ENCODE measurements around the gene COL5A1. TPM values are rescaled to one million over a fixed set of nuclear protein-coding genes. Genes with fewer than 3 reads are reported as not detected.

COL5A1 gene
- total and polyA plus RNA-seq, 3 experiments from 2014 or later, result 0.02 to 0.43 (median 0.13) TPM

DNA sequence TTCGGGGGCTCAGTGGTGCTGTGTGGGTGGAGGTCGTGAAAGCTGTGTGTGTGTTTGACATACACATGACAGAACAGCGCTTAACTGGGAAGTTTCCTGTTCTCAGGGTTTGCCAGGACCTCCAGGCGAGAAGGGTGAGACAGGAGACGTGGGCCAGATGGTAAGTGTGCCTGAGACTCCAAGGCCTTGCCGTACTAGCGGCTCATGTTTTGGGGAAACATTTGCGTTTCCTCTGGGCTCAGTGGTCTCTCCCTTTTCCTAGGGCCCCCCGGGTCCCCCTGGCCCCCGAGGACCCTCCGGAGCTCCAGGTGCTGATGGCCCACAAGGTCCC, 170.7 kb downstream of the COL5A1 start:
- Mint-ChIP-seq H3K4me1 (no peaks in the 10 kb centered on the region), H3K27ac (no peak overlapping the region), H3K9me3 (no peaks in the 10 kb centered on the region), H3K4me3 (no peak overlapping the region), H3K36me3 (no peaks in the 10 kb centered on the region), H3K27me3 (peaks cover 0 to 3% of the 10 kb centered on the region in 2 donors)
- H3K4me1 ChIP-seq (ENCODE audit: insufficient read depth, low read length), result no peaks in the 10 kb centered on the region
- H3K4me3 ChIP-seq (ENCODE audit: low read length), result no peak overlapping the region
- no peaks in the 10 kb centered on the region for H3K27me3 ChIP-seq (ENCODE audit: insufficient read depth, low read length, poor library complexity, severe bottlenecking)
- no peak for DNase-seq
- H3K36me3 ChIP-seq (ENCODE audit: insufficient read depth, low read length), result no peaks in the 10 kb centered on the region
- H3K27ac ChIP-seq (ENCODE audit: low read depth, low read length), result no peak overlapping the region
- H3K9me3 ChIP-seq (ENCODE audit: low read length), result no peaks in the 10 kb centered on the region
- CTCF ChIA-PET, result no interaction called here
- POLR2A ChIA-PET, result no interaction called here

DNA sequence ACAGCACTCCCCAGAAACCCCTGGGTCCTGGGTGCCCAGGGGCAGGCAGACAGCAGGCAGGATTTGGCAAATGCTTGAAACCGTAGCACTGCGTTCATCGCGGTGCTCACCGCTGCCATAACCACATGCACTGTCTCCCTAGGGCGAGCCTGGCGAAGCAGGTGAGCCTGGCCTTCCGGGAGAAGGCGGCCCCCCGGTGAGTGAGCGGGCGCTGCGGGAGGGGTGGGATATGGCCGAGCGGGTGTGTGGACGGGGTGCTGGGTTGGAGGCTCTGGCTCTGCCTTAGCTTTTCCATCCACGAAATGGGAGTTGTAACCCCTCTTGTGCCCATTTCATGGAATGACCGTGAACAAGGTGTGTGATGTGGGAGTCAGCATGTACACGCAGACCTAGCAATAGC, 172.2 kb downstream of the COL5A1 start:
- DNase-seq, result no peak
- no peaks in the 10 kb centered on the region for H3K9me3 ChIP-seq (ENCODE audit: low read length)
- no peak overlapping the region for H3K27ac ChIP-seq (ENCODE audit: low read depth, low read length)
- ChIA-PET CTCF (no interaction called here), POLR2A (no interaction called here)
- no peak overlapping the region for H3K27ac Mint-ChIP-seq
- H3K36me3 ChIP-seq (ENCODE audit: insufficient read depth, low read length), result no peaks in the 10 kb centered on the region
- no peaks in the 10 kb centered on the region for H3K4me1 Mint-ChIP-seq
- no peaks in the 10 kb centered on the region for H3K4me1 ChIP-seq (ENCODE audit: insufficient read depth, low read length)
- no peaks in the 10 kb centered on the region for H3K9me3 Mint-ChIP-seq
- no peaks in the 10 kb centered on the region for H3K36me3 Mint-ChIP-seq
- no peaks in the 10 kb centered on the region for H3K27me3 ChIP-seq (ENCODE audit: insufficient read depth, low read length, poor library complexity, severe bottlenecking)
- H3K4me3 Mint-ChIP-seq, result no peak overlapping the region
- peaks cover 0 to 2% of the 10 kb centered on the region in 2 donors for H3K27me3 Mint-ChIP-seq
- no peak overlapping the region for H3K4me3 ChIP-seq (ENCODE audit: low read length)

DNA sequence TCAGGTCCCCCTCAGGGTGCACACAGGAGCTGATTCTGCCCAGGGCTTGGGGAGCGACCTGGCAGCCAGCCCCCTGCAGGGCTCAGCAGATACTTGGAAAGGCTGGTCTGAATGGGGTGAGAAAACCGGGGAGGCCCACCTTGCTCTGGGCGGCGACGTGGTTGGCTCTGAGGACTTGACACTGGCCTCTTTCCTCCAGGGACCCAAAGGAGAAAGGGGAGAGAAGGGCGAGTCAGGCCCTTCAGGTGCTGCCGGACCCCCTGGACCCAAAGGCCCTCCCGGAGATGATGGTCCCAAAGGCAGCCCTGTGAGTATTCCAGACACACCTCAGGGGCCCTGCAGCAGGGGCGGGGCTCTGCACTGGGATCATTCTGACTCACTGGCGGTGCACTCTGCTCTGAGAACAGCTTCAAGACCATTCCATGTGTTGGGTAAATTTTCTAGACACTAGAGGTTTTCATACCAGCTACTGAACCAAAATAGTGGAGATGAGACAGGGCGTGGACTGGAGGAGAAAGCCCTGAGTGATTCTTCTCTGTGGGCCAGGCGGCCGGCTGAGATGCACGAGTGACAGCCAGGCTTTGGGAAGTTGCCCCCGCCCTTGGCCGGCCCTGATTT, 173.1 kb downstream of the COL5A1 start:
- H3K4me3 ChIP-seq (ENCODE audit: low read length), result no peak overlapping the region
- H3K9me3 ChIP-seq (ENCODE audit: low read length), result no peaks in the 10 kb centered on the region
- no peaks in the 10 kb centered on the region for H3K36me3 Mint-ChIP-seq
- H3K36me3 ChIP-seq (ENCODE audit: insufficient read depth, low read length), result no peaks in the 10 kb centered on the region
- no peak for DNase-seq
- H3K9me3 Mint-ChIP-seq, result no peaks in the 10 kb centered on the region
- ChIA-PET CTCF (no interaction called here), POLR2A (no interaction called here)
- H3K27me3 Mint-ChIP-seq, result peaks cover 0 to 2% of the 10 kb centered on the region in 2 donors
- H3K27ac ChIP-seq (ENCODE audit: low read depth, low read length), result no peak overlapping the region
- no peaks in the 10 kb centered on the region for H3K4me1 Mint-ChIP-seq
- no peak overlapping the region for H3K27ac Mint-ChIP-seq
- H3K27me3 ChIP-seq (ENCODE audit: insufficient read depth, low read length, poor library complexity, severe bottlenecking), result no peaks in the 10 kb centered on the region
- H3K4me3 Mint-ChIP-seq, result no peak overlapping the region
- H3K4me1 ChIP-seq (ENCODE audit: insufficient read depth, low read length), result no peaks in the 10 kb centered on the region

DNA sequence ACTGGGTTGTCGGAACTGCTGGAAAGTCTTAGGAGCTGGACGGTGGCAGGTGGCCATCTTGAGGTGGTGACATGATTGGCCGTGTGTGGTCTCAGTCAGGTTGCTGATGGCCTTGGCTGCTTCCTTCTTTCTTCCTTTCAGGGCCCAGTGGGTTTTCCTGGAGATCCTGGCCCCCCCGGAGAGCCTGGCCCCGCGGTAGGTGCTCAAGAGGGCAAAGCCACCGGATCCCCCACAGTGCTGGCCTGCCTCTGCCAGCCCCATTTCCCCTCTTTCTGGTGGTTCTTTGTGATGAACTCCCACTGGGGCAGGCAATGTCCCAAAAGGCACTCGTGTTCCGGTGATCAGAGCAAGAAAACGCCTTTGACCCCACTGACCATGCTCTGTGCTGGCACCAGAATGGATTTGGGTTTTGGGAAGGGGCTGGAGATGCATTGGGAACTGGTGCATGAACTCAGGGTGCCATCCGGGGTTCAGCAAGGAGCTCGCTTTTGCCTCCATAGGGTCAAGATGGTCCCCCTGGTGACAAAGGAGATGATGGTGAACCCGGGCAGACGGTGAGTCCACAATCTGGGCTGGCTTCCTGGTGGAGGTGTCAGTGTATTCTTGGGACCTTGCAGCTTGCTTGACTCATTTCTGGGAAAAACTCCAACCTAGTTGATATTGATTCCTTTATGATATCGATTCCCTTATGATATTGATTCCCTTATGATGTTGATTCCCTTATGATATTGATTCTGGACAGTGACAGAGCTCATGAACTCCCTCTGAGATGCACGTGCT, 174.0 kb downstream of the COL5A1 start:
- no peak overlapping the region for H3K4me3 ChIP-seq (ENCODE audit: low read length)
- no peak overlapping the region for H3K27ac Mint-ChIP-seq
- no peak overlapping the region for H3K27ac ChIP-seq (ENCODE audit: low read depth, low read length)
- no peaks in the 10 kb centered on the region for H3K4me1 ChIP-seq (ENCODE audit: insufficient read depth, low read length)
- POLR2A ChIA-PET, result no interaction called here
- no peaks in the 10 kb centered on the region for H3K4me1 Mint-ChIP-seq
- no peaks in the 10 kb centered on the region for H3K36me3 ChIP-seq (ENCODE audit: insufficient read depth, low read length)
- DNase-seq, result no peak
- H3K27me3 ChIP-seq (ENCODE audit: insufficient read depth, low read length, poor library complexity, severe bottlenecking), result no peaks in the 10 kb centered on the region
- H3K27me3 Mint-ChIP-seq, result peaks cover 0 to 1% of the 10 kb centered on the region in 2 donors
- H3K9me3 ChIP-seq (ENCODE audit: low read length), result no peaks in the 10 kb centered on the region
- no peak overlapping the region for H3K4me3 Mint-ChIP-seq
- H3K9me3 Mint-ChIP-seq, result no peaks in the 10 kb centered on the region
- no peaks in the 10 kb centered on the region for H3K36me3 Mint-ChIP-seq
- CTCF ChIA-PET, result no interaction called here

- Histone ChIP-seq H3K9me3 (ENCODE audit: low read length) (no peaks in the 10 kb centered on the region), H3K36me3 (ENCODE audit: insufficient read depth, low read length) (no peaks in the 10 kb centered on the region), H3K4me3 (ENCODE audit: low read length) (no peak overlapping the region), H3K4me1 (ENCODE audit: insufficient read depth, low read length) (no peaks in the 10 kb centered on the region), H3K27me3 (ENCODE audit: insufficient read depth, low read length, poor library complexity, severe bottlenecking) (no peaks in the 10 kb centered on the region), H3K27ac (ENCODE audit: low read depth, low read length) (no peak overlapping the region)
- ChIA-PET POLR2A (no interaction called here), CTCF (no interaction called here)
- H3K27ac Mint-ChIP-seq, result no peak overlapping the region
- no peaks in the 10 kb centered on the region for H3K27me3 Mint-ChIP-seq
- no peaks in the 10 kb centered on the region for H3K36me3 Mint-ChIP-seq
- H3K4me1 Mint-ChIP-seq, result no peaks in the 10 kb centered on the region
- DNase-seq, result no peak
- no peaks in the 10 kb centered on the region for H3K9me3 Mint-ChIP-seq
- no peak overlapping the region for H3K4me3 Mint-ChIP-seq
These were observed 174.7 kb downstream of the COL5A1 start for GRCh38 chr9:134816264-134816663.

DNA sequence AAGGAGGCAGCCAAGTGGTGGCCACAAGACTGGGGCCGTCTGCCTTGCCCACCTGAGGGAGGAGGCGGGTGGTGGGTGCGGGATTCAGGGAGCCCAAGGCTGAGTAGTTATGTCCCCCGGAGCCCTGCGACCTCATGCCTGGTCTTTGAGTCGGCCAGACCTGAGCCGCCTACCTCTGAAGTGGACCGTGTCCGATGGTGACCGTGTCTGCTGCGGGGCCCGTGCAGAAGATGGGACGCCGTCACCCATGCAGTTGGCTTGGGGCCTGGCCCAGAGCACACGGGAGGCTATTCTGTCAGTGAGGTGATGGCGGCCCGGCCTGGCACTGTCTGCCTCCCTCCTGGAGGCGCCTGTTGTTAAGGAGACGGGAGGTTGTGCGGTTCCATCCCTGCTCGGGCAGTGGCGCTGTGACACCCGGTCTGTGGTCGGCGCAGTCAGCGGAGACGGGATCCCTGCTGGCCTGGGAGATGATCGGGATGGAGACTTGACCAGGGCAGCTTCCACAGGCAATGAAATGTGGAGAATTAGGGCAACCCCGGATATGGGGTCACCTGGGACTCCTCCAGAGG, 176.5 kb downstream of the COL5A1 start:
- ChIA-PET CTCF (no interaction called here), POLR2A (no interaction called here)
- Histone ChIP-seq H3K27ac (ENCODE audit: low read depth, low read length) (no peak overlapping the region), H3K4me1 (ENCODE audit: insufficient read depth, low read length) (no peaks in the 10 kb centered on the region), H3K9me3 (ENCODE audit: low read length) (no peaks in the 10 kb centered on the region), H3K36me3 (ENCODE audit: insufficient read depth, low read length) (no peaks in the 10 kb centered on the region), H3K4me3 (ENCODE audit: low read length) (no peak overlapping the region), H3K27me3 (ENCODE audit: insufficient read depth, low read length, poor library complexity, severe bottlenecking) (no peaks in the 10 kb centered on the region)
- Mint-ChIP-seq H3K9me3 (no peaks in the 10 kb centered on the region), H3K4me1 (no peaks in the 10 kb centered on the region), H3K27ac (peak overlapping the region in 1 of 8 donors; percentile 50), H3K4me3 (no peak overlapping the region), H3K27me3 (peaks cover 0 to 3% of the 10 kb centered on the region in 2 donors), H3K36me3 (no peaks in the 10 kb centered on the region)
- DNase-seq, result no peak

GRCh38 chr9:134818591-134818990, 177.0 kb downstream of the COL5A1 start:
- H3K4me1 ChIP-seq (ENCODE audit: insufficient read depth, low read length), result no peaks in the 10 kb centered on the region
- H3K4me3 ChIP-seq (ENCODE audit: low read length), result no peak overlapping the region
- no peaks in the 10 kb centered on the region for H3K36me3 ChIP-seq (ENCODE audit: insufficient read depth, low read length)
- Mint-ChIP-seq H3K36me3 (no peaks in the 10 kb centered on the region), H3K4me1 (no peaks in the 10 kb centered on the region), H3K27me3 (peaks cover 0 to 4% of the 10 kb centered on the region in 2 donors), H3K27ac (no peak overlapping the region), H3K9me3 (no peaks in the 10 kb centered on the region), H3K4me3 (no peak overlapping the region)
- DNase-seq, result no peak
- no peaks in the 10 kb centered on the region for H3K27me3 ChIP-seq (ENCODE audit: insufficient read depth, low read length, poor library complexity, severe bottlenecking)
- ChIA-PET POLR2A (no interaction called here), CTCF (no interaction called here)
- H3K9me3 ChIP-seq (ENCODE audit: low read length), result no peaks in the 10 kb centered on the region
- H3K27ac ChIP-seq (ENCODE audit: low read depth, low read length), result no peak overlapping the region

- H3K9me3 ChIP-seq (ENCODE audit: low read length), result no peaks in the 10 kb centered on the region
- no peak for DNase-seq
- H3K4me1 Mint-ChIP-seq, result no peaks in the 10 kb centered on the region
- no peaks in the 10 kb centered on the region for H3K4me1 ChIP-seq (ENCODE audit: insufficient read depth, low read length)
- H3K4me3 Mint-ChIP-seq, result no peak overlapping the region
- H3K27me3 Mint-ChIP-seq, result peaks cover 0 to 4% of the 10 kb centered on the region in 2 donors
- ChIA-PET CTCF (no interaction called here), POLR2A (no interaction called here)
- no peak overlapping the region for H3K27ac Mint-ChIP-seq
- no peaks in the 10 kb centered on the region for H3K27me3 ChIP-seq (ENCODE audit: insufficient read depth, low read length, poor library complexity, severe bottlenecking)
- no peak overlapping the region for H3K27ac ChIP-seq (ENCODE audit: low read depth, low read length)
- no peaks in the 10 kb centered on the region for H3K36me3 Mint-ChIP-seq
- no peaks in the 10 kb centered on the region for H3K9me3 Mint-ChIP-seq
- no peaks in the 10 kb centered on the region for H3K36me3 ChIP-seq (ENCODE audit: insufficient read depth, low read length)
- no peak overlapping the region for H3K4me3 ChIP-seq (ENCODE audit: low read length)
These were observed 179.3 kb downstream of the COL5A1 start for GRCh38 chr9:134820901-134821300.
